ENCODE data around the gene HEPACAM.

HEPACAM gene

DNA sequence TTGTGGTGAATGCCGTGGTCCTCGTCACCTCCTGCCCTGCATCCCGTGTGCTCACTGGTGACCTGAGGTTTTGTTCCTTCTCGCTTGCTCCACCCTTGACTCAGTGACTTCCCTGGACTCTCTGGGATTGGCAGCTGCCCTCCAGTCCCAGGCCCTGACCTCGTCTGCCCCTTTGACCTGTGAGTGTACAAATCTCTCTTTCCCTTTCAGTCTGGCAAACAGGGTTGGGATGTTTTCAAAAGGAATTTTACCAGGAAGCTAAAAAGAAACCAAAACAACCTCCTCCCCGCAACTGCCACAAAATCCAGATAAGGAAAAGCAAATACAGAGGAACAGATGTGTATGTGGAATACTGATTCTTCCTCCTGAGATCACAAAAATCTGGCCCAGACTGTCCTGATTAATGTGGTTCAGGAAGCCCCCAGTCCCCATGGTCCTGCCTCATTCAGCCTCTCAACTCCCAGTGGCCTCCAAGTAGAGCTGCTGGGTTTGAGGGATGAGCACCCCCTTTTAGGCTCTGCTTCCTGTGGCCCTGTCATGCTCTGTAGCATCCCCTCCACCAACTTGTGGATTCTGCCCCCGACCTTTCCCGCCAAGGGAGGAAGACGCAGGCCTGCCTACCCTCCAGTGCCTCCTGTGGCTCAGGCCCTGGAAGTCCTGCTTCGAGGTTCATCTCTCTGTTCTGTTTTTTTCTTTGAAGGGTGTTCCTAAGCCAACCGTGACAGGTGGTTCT is 53.3 kb downstream of the HEPACAM start:
- DNase-seq = no peak

DNA sequence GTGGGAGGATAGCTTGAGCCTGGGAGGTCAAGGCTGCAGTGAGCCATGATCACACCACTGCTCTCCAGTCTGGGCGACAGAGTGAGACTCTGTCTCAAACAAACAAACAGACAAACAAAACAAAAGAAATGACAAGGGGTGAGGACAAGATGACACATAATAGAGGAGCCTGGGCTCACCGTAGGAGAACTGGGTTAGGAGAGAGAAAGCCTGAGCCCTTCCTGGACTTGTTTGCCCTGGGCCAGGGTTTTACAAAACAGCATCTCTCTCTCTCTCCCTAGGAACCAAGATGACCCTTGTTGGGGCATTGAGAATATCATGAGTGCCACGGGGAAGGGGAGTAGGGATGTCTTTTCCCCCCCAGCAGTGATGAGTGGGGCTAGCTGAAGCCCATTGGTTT is 54.9 kb downstream of the HEPACAM start:
- DNase-seq = no peak

DNA sequence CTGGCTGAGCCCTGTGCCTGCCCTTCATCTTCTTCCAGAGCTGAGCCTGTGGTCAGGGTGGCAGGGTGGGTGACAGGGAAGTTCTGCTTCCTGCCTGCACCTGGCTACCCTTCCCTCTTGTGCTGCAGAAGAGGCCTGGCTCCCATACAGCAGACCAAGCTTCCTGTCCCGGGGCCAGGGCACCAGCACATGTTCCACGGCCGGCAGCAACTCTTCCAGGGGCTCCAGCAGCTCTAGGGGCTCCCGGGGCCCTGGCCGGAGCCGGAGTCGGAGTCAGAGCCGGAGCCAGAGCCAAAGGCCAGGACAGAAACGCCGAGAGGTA is 55.6 kb downstream of the HEPACAM start:
- no peak for DNase-seq

- no peak for DNase-seq
These were observed 56.2 kb downstream of the HEPACAM start for GRCh38 chr11:124879493-124880289.

GRCh38 chr11:124878759-124879492 is 56.9 kb downstream of the HEPACAM start:
- DNase-seq = no peak

- DNase-seq = no peak
These were observed 57.7 kb downstream of the HEPACAM start for GRCh38 chr11:124877910-124878758.

DNA sequence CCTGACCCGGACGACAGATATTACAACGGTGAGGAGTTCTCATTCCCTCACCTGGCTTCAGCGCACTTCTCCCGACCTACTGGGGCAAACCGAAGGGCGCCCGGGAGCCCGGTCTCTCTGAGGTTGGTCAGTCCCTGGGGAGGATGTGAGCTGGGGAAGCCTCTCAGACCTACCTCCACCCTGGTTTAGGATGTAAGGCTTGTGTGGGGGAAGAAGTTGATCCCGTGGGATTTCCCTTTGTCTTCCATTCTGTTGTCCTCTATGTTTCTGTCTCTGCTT is 58.3 kb downstream of the HEPACAM start:
- no peak for DNase-seq

GRCh38 chr11:124876818-124877630 is 58.8 kb downstream of the HEPACAM start:
- no peak for DNase-seq

DNA sequence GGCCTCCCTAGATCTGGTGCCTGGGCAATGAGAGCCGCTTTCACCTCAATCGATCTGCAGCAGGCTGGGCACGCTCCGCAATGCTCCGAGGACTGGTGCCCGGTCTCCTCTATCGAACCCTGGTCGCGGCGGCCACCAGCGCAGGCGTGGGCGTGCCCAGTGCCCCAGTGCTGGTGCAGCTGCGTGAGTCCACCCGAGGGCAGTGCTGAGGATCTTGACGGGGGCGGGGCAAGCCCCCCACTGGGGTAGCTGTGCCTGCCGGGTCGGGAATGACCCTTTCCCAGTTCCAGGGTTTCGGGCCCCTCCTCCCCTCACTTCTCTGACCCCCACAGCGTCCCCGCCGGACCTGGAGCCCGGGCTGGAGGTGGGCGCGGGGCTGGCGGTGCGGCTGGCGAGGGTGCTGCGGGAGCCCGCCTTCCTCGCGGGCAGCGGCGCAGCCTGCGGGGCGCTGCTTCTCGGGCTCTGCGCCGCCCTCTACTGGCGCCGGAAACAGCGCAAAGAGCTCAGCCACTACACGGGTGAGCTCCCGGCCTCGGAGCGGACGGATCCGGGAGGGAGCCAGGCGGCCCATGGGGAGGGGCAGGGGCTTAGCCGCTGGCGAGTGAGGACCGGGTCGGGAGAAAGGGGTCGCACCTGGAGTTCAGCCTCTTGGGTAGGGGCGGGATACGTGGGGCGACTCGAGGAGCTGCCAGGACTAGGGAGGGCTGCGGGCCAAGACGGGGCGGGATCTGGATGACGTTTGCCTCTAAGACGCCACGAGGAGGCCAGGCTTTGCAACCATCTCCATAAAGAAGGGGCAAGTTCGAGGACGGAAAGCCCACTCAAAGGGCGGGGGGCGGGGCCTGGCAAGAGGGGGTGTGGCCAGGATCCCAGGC is 59.7 kb downstream of the HEPACAM start:
- DNase-seq = peak; percentile 82

GRCh38 chr11:124875401-124875800 is 60.4 kb downstream of the HEPACAM start:
- no peak for DNase-seq

DNA sequence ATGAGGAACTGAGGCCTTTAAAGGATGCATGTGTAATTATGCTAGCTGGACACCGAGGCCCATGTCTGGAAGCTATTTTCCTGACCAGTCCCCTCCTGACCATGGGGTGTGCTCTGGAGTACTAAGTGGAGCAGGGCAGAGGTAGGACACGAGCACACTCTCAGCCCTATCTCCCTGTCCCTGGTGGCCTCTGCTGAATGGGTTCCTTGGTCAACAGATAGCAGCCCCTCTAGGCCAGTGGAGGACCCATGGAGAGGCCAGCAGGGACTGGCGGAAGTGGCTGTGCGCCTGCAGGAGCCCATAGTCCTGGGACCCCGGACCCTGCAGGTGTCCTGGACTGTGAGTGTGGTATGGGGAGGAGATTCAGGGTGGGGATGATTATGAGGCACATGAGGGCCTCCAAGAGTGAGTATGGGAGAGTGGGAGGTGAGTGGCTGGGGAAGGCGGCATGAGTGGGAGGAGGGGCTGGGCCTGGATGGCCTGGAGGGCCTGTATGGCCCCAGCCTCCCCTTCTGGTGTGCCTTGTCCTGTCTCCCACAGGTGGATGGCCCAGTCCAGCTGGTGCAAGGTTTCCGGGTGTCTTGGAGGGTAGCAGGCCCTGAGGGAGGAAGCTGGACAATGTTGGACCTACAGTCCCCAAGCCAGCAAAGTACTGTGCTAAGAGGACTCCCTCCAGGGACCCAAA is 61.1 kb downstream of the HEPACAM start:
- no peak for DNase-seq

DNA sequence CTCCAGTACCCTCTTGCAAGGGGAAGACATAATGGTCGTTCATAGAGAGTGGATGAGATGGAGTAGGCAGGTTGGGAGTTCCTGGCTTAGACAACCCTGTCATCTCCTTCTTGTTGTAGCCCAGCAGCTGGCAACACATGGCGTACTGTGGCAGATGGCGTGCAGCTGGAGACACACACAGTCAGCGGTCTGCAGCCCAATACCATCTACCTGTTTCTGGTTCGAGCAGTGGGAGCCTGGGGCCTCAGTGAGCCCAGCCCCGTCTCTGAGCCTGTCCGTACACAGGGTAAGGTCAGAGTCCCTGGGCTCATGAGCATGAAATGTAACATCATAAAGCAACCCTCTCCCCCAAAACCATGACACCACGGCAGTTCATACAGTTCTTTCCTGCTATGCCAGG is 61.9 kb downstream of the HEPACAM start:
- DNase-seq = no peak

DNA sequence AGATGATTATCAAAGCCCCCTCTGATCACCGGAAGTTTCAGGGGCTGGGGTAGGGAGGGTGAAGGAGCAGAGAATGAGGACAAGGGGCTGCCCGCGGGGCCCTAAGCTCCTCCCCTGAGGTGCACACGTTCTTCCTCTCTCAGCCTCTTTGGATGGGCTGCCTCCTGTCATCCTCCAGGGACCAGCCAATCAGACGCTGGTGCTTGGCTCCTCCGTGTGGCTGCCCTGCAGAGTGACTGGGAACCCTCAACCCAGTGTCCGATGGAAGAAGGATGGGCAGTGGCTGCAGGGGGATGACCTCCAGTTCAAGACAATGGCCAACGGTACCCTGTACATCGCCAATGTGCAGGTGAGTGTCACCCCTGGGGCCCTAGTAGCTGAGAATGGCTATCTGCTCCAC is 63.1 kb downstream of the HEPACAM start:
- DNase-seq = no peak

GRCh38 chr11:124872280-124872679 is 63.6 kb downstream of the HEPACAM start:
- DNase-seq = no peak

DNA sequence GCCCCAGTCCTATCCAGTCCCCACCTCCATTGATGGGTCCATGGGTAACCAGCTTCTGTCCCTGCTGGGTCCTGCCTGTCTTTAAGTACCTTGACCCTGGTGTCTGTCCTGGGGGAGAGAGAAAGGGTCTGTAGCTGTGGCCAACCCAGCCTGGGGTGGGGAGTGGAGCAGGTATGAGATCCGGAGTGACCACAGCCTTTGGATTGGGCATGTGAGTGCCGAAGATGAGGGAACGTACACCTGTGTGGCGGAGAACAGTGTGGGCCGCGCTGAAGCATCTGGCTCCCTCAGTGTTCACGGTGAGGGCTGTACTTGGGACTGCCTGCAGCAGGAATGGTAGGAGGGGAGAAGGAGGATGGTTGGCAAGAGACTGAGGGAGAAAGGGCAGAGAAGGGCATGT is 65.4 kb downstream of the HEPACAM start:
- no peak for DNase-seq

DNA sequence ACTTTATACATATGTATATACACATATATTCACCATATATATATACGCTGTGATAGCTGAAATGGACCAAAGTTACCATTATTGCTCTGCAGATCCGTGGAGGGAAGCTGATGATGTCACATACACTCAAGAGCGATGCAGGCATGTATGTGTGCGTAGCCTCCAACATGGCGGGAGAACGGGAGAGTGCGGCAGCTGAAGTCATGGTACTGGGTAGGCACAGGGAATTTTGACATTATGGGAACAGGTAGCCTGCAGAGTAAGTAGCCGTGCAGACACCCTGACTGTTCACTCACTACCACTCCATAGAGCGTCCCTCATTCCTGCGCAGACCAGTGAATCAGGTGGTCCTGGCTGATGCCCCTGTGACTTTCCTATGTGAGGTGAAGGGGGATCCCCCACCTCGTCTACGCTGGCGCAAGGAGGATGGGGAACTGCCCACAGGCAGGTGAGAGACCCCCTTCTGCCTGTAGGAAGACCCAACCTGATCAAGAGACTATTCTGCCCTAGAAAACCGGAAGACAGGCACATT is 65.9 kb downstream of the HEPACAM start:
- DNase-seq = no peak

- no peak for DNase-seq
These were observed 66.5 kb downstream of the HEPACAM start for GRCh38 chr11:124869331-124869730.

Measured in CD4-positive, alpha-beta T cell treated with Interleukin-17A for 4 hours (primary cell).